ENCODE results near the gene TMEM94. TPM values are rescaled to one million over a fixed set of nuclear protein-coding genes. Genes with fewer than 3 reads are reported as not detected.
A peak's percentile ranks its signal among the peaks of the same experiment; 100 is the strongest.
"Not testable (repeated sequence)": the region's sequence is repeated elsewhere in the genome, so short reads cannot be mapped to it uniquely, and the experiment has no call there.

The TMEM94 gene
- total RNA-seq, 1 donor from 2014 or later, result 86.8 TPM

DNA sequence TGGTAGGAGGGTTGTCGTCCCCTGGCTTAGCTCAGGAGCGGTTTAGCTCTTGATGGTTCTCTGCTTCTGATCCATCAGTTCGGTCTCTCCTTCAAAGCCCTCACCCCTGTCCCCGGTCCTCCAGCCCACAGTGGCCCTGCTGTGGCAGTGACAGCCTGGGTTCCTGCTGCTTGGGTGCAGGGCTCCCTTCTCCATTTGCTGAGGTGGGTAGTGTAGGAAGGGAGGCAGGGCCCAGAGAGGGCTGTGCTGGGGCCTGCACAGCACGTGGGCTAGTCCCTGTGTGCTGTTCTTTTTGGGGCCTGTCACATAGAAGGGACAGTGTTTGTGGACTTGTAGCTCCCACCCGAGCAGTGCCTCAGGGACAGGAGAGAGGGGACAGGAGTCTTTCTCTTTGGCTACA is 18.3 kb downstream of the TMEM94 start:
- intact Hi-C loops (cut with DNase I), result no loop called here
- no peak for ATAC-seq

GRCh38 chr17:75475144-75475835 is 18.9 kb downstream of the TMEM94 start:
- DNase-seq (ENCODE audit: low spot score) (no peak), ATAC-seq (peak; percentile 51)
- intact Hi-C loops (cut with DNase I), result no loop called here

More for the DNA sequence above, 18.3 kb downstream of the TMEM94 start:
- DNase-seq (ENCODE audit: low spot score), result no peak

GRCh38 chr17:75475851-75476250 is 19.4 kb downstream of the TMEM94 start:
- intact Hi-C loops (cut with DNase I), result no loop called here
- ATAC-seq (peak; percentile 43), DNase-seq (ENCODE audit: low spot score) (no peak)

- DNase-seq (ENCODE audit: low spot score) (no peak), ATAC-seq (peak; percentile 72)
- intact Hi-C loops (cut with DNase I), result no loop called here
These were observed 19.8 kb downstream of the TMEM94 start for GRCh38 chr17:75476271-75476671.

DNA sequence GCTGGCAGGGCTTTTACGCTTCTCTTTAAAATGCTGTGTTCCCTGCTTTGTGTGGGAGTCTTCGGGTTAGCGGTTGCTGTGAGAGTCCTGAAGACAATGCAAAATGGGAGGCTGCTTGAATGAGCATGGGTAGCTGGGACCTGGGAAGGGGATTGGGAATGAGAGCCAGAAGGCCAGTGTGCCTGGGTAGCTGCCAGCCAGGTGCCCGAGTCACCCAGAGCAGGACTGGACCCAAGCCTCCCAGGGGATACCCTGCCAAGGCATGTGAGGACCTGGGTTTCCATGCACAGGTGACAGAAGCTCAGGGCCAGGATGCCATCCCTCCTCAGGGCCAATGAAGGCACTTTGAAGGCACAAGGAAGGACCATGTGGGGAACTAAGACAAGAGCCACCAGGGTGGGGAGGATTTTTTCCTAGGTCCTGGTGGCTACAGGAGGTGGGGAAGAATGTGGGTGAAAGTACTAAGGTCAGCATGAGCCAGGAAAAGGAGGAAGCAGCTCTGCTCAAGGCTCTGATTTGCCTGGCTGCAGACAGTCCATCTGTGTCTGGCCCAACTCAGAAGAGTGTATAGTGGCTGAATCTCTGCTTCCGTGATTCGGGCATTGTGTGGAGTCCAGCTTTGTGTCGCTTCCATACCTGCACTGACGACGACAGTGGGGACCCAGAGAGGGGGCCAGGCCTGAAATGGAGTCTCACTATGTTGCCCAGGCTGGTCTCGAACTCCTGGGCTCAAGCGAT is 20.5 kb downstream of the TMEM94 start:
- intact Hi-C loops (cut with DNase I), result no loop called here
- no peak for ATAC-seq

GRCh38 chr17:75477490-75477862 is 21.0 kb downstream of the TMEM94 start:
- DNase-seq (ENCODE audit: low spot score); intact Hi-C loops (cut with DNase I); ATAC-seq: not testable (repeated sequence)

More for the DNA sequence above, 20.5 kb downstream of the TMEM94 start:
- no peak for DNase-seq (ENCODE audit: low spot score)

GRCh38 chr17:75478508-75478907 is 22.1 kb downstream of the TMEM94 start:
- intact Hi-C loops (cut with DNase I), result no loop called here
- ATAC-seq, result no peak

DNA sequence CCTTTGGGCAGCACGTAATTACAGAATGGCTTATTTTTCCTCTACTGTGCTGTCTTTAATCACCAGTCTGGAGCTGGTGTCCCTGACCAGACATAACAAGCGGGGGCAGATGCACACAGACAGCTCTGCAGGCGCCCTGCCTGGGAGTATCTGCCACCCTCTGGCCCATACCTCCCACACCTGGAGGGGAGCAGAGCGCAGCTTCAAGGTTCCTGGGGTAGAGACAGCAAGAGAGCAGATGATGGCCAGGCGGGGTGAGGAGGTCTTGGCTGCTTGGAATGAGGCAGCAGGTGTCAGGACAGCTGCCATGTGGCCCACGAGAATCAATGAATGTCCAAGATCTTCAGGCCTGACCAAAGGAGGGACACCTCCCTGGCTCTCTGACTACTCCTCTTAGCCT is 23.8 kb downstream of the TMEM94 start:
- intact Hi-C loops (cut with DNase I), result no loop called here
- DNase-seq (ENCODE audit: low spot score), result no peak
- no peak for ATAC-seq

More at GRCh38 chr17:75478508-75478907, 22.1 kb downstream of the TMEM94 start:
- no peak for DNase-seq (ENCODE audit: low spot score)

DNA sequence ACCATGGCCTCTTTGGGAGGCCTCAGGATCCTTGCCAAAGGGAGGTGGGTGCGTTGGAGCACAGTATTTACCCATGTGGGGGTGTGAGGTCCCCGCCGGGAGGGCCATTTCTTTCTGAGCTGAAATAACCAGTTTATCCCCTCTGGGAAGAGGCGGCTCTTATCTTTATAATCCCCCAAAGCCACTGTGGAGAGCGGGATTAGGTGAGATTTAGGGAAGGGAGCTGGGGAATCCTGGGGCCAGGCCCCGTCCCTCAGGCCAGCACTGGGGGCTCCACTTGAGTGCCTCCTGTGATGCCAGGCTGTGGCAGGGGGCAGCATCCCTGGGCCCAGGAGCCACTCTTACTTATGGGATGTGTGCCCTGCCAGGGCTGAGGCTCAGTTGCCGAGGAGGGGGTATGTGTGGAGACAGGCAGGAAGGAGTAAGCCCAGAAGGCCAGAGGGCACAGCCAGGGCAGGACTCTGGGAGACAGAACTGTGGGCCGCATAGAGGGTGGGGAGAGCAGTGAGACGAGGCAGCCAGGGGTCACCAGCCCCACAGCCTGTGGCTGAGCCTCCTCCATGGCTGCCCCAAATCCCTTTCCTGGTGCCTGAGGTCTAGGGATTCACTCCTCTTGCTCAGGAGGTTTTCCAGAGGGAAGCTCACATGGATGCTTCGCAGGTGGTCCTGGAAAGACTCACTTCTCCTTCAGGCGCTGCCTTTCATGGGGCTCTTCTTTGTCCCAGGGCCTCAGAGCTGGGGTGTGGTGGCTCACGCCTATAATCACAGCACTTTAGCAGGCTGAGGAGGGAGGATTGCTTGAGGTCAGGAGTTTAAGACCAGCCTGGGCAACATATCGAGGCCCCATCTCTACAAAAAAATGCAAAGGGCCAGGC is 25.0 kb downstream of the TMEM94 start:
- intact Hi-C loops (cut with DNase I), result no loop called here
- ATAC-seq, result peak; percentile 12
- no peak for DNase-seq (ENCODE audit: low spot score)

GRCh38 chr17:75482098-75482942 is 25.9 kb downstream of the TMEM94 start:
- intact Hi-C loops (cut with DNase I), result no loop called here
- DNase-seq (ENCODE audit: low spot score), result no peak
- ATAC-seq, result no peak

- DNase-seq (ENCODE audit: low spot score) (no peak), ATAC-seq (no peak)
- intact Hi-C loops (cut with DNase I), result no loop called here
These were observed 29.3 kb downstream of the TMEM94 start for GRCh38 chr17:75485688-75486087.

- intact Hi-C loops (cut with DNase I), result no loop called here
- no peak for DNase-seq (ENCODE audit: low spot score)
- ATAC-seq, result no peak
These were observed 29.7 kb downstream of the TMEM94 start for GRCh38 chr17:75486151-75486550.

DNA sequence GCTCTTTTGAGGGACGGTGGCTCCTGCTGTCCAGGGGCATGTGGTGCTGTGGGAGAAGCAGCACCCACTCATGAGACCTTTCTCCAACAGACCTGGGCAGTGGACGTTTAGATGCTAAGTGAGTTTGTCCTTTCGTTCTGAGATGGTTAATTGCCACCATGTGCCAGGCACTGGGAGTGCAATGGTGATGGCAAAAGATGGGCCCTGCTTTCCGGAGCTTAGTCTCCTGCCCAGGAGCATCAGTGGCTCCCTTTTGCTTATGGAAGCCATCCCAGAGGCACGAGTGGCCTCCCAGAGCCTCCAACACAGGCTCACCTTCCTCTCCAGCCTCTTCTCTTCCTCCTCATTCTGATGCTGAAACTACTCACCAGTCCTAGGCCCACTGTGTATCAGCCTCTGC is 30.5 kb downstream of the TMEM94 start:
- intact Hi-C loops (cut with DNase I), result no loop called here
- DNase-seq (ENCODE audit: low spot score) (no peak), ATAC-seq (no peak)

DNA sequence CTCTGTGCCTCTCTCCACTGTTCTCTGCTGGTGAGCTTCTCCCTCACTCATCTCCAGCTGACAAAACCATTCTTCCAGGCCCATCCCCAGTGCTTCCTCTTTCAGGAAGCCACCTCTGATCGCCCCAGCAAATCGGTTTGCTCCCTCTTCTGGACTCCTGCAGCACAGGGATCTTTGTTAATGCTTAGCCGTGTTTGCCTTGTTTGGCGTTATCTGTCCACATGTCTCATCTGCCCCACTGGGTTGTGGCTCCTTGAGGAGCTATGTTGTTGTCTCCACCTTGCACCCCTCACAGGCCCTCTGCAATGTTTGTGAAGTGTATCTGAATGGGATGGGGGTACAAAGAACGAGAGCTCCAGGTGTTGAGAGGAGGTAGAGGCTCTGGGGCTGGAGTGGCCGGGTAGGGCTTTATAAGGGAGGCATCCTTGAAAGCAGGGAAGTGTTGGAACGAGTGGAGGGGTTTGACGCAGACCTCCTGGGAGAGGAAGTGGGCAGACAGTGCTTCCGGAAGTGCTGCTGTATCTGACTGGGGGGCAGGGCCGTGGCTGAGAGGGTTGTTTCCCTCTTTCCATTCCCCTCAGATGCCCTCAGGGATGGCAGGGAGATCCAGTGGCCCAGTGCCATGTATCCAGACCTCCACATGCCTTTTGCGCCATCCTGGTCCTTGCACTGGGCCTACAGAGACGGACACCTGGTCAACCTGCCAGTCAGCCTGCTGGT is 31.1 kb downstream of the TMEM94 start:
- ATAC-seq, result peak; percentile 44
- intact Hi-C loops (cut with DNase I), result no loop called here
- no peak for DNase-seq (ENCODE audit: low spot score)

DNA sequence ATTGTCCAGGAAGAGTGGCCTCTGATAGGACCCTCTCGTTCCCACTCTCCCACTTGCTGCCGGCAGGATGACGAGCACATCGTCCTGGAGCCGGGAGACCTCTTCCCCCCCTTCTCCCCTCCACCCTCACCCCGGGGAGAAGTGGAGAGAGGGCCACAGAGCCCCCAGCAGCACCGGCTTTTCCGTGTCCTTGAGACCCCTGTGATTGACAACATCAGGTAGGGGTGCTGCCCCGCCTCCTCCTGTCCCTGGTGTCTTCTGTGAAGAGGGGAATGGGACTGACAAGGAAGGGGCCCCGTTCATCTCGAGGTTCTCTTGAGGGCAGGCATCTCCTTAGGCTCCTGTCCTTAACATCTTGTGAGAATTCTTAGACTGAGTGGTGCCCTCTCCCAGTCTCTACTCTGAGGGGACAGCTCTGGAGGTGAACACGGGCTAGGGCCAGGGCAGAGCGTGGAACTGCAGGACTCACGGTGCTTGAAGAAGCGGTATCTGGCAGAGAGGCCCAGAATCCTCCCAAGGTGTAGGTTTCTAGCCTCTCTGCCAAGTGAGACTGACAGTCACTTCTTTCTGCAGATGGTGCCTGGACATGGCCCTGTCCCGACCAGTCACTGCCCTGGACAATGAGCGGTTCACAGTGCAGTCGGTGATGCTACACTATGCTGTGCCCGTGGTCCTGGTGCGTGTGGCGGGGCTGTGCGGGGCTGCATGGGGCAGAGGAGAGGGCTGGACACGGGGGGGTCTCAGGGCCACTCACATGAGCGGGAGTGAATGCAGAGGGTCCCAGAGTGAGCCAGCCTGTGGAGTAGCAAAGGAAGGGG is 32.5 kb downstream of the TMEM94 start:
- DNase-seq (ENCODE audit: low spot score) (no peak), ATAC-seq (no peak)
- intact Hi-C loops (cut with DNase I), result no loop called here

- no peak for DNase-seq (ENCODE audit: low spot score)
- intact Hi-C loops (cut with DNase I), result no loop called here
- ATAC-seq, result no peak
These were observed 33.1 kb downstream of the TMEM94 start for GRCh38 chr17:75489511-75489955.

- intact Hi-C loops (cut with DNase I), result no loop called here
- ATAC-seq (peak; percentile 64), DNase-seq (ENCODE audit: low spot score) (no peak)
These were observed 33.8 kb downstream of the TMEM94 start for GRCh38 chr17:75490173-75490743.

Measured in sciatic nerve (tissue), 2 donors.